NCI-H524 (cell line): ENCODE data around the gene NKD1.

Experiments used
- DNase-seq, 2 experiments: peaks; one replicate each; lab custom pipeline; 2025; lab: John Stamatoyannopoulos, UW

Gene NKD1

DNA sequence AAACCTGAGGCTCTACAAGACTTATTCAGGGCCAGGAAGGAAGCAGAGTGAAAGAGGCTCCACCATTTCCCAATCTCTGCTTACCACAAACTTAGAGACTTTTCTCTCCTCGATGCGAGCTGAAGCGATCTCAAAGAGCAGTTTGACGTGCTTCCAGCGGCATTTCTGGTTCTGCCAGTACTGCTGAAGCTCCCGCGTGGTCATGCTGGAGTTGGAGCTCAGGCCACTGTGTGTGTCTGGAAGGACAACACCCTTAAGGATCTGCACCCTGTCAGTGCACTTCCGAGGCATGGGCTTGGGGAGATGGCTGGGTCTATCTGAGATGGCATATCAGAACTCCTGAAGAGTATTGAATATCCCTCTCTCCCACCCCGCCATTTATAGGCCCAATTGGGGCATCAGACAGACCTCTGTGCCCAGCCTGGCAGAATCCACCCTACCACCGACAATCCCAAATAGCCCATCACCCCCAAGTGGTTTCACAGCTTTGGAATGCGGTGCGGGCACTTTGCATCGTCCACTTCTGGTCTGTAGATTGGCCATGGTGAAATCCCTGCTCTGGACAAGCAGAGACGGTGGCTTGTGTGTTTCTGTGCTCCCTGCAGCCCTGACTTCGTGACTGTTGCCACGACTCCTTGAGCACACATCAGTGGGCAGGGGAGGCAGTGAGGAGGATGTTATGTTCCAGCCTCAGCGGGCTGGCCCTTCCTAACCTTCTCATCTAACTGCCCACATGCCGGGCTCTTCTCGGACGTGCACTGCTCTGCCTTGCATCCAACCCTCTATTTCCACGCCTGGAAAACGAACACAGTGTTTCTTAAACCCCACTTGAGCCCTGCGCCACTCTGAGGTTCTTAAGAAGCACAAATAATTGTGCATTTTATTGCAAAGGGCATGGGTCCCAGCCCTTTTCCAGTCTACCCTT, 127.8 kb downstream of the NKD1 start:
- no peak for DNase-seq

GRCh38 chr16:50676684-50677225, 128.6 kb downstream of the NKD1 start:
- no peak for DNase-seq

- DNase-seq = no peak
Measured at GRCh38 chr16:50677351-50677750, 129.2 kb downstream of the NKD1 start.

DNA sequence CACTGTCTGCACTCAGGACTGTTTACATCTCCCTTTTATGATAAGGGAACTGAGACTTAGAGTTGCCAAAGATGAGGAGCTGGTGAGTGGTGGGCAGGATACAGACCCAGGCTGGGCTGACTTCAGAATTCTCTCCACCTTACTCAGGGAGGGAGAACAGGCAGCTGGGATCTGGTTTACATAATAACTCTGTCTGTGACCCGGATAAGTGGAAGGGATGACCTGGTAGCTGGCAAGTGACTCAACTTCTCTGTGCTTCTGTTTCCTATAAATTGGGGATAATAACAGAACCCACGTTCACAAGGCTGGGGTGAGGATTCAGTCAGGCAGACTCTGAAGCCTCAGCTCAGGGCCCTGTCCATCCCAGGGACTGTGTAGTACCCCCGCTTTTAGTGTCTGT, 130.3 kb downstream of the NKD1 start:
- no peak for DNase-seq

- DNase-seq = no peak
Measured at GRCh38 chr16:50679266-50679665, 131.1 kb downstream of the NKD1 start.

DNA sequence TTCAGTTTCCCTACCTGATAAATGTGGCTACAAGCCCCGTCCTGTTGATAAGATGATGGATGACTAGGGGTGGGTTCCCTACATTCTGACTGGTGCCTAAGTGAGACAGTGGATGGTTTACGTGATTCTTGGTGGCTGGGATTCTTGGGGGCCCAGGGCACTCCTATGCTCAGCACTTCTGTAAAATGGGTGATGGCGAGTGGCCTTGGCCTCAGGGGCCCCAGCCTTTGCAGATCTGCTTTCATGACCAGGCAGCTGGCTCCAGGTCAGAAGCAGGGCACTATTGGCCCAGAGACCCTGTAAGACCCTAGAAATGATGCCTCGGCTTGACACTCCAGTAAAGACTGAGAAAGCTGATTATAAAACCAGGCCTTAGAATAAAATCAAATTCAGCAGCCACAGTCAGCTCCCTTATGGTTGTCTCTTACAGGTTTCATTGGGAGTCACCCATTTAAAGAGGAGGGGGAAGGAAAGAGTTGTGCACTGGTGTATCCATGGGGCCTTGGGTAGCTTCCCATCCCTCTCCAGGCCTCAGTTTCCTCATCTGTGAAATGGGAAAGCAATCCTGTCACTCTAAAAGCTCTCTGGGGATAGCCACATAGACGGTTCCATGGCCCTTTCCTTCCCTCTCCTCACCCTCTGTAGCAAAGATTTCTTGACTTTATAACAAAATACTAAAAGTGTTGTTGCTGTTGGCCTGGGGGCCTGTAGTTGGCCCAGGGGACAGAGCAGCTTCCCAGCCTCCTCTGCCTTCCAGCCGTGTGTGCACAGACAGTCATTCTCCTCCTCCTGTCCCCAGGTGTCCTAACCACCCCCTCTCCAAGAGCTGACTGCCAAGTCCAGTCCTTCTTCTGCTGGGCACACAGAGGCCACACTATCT, 131.7 kb downstream of the NKD1 start:
- DNase-seq = no peak

DNA sequence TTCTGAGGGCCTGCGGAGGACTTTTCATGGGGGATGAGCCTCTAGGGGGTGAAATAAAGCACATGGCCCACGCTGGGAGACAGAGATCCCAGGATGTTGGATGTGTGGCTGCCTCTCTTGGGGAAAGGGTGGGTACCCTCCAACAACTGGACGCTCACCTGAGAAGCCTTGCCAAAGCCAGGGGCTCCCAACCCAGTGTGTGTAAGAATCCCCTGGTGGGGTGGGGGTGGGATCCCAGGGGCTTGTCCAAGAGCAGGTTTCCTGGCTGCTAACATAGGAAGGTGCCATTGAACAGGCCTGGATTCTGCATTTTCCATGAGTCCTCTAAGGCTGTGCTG, 132.3 kb downstream of the NKD1 start:
- DNase-seq = no peak

- peak in 1 of 2 experiments; percentile 27 for DNase-seq
Measured at GRCh38 chr16:50681021-50681885, 133.1 kb downstream of the NKD1 start, which contains the start of gene SNX20. SNX20 (minus strand) TSS chr16:50681312; CDS start chr16:50677526, 3,786 bp downstream.

GRCh38 chr16:50683689-50684374, 135.6 kb downstream of the NKD1 start:
- no peak for DNase-seq

GRCh38 chr16:50684823-50685461, 136.7 kb downstream of the NKD1 start:
- no peak for DNase-seq

GRCh38 chr16:50685462-50686063, 137.4 kb downstream of the NKD1 start:
- DNase-seq = no peak

DNA sequence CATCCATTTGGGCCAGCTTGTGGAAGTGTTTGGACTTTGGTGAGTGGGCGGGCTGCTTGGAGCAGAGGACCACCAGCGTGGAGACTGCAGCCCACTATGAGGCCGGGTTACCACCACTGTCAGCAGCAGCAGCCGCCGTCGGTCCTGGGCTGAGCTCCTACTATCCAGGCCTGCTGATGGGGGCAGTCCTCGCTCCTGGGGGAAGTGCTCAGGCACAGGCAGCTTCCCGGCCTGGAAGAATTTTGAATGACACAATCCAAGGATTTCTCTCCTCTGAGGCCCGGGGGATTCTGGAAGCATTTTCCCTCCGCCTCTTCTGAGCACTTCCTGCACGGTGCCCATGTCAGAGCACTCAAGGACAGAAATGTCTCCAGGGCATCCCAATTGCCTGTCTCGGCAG, 139.9 kb downstream of the NKD1 start:
- no peak for DNase-seq

- DNase-seq = no peak
Measured at GRCh38 chr16:50688867-50689266, 140.7 kb downstream of the NKD1 start.

- no peak for DNase-seq
Measured at GRCh38 chr16:50690177-50690576, 142.0 kb downstream of the NKD1 start.

DNA sequence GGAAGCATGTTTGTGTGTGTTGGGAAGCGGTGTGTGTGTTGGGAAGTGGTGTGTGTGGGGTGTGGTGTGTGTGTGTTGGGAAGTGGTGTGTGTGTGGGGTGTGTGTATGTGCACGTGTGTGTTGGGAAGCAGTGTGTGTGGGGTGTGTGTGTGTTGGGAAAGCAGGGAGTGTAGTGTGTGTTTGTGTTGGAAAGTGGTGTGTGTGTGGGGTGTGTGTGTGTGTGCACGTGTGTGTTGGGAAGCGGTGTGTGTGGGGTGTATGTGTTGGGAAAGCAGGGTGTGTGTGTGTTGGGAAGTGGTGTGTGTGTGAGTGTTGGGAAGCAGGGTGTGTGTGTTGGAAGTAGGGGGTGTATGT, 144.4 kb downstream of the NKD1 start:
- DNase-seq = no peak

- DNase-seq = no peak
Measured at GRCh38 chr16:50692999-50693781, 145.0 kb downstream of the NKD1 start, which contains the start of gene NOD2. NOD2 (plus strand) TSS chr16:50693606; CDS start chr16:50699496, 5,890 bp downstream.

DNA sequence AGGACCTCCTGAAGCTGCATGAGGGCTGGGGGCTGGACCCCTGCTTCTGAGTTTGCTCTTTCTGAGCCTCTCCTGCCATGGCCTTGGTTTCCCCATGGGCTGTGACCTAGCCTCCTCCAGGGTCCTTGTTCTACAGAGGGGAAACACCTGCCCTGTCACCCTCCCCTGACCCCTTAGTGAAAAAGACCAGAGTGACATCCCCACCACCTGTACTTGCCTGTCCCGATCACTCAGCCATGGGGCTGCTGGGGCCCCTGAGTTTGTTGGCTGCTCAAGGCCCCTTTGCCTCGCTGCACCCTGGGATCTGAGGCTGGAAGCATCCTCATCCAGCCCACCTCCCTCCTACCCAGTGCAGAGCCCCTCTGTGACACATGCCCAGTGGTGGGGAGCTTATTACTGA, 146.0 kb downstream of the NKD1 start:
- no peak for DNase-seq

GRCh38 chr16:50695017-50696000, 147.1 kb downstream of the NKD1 start:
- DNase-seq = no peak
